HEK293 (cell line): Measurements from ENCODE around the gene RBM34.
A peak's percentile ranks its signal among the peaks of the same experiment; 100 is the strongest.
"Not testable (repeated sequence)": the region's sequence is repeated elsewhere in the genome, so short reads cannot be mapped to it uniquely, and the experiment has no call there.

Experiments used
- CTCF ChIA-PET: fragments of 350-600 bp; formaldehyde crosslinking; extraction: SDS; loops from one replicate; lab custom pipeline; 2021; ENCODE audit warnings: antibody characterized with exemption; lab: Yijun Ruan, JAX
- POLR2A ChIA-PET: fragments of 300-600 bp; formaldehyde crosslinking; extraction: SDS; loops from one replicate; lab custom pipeline; 2020; ENCODE audit warnings: antibody characterized with exemption, inconsistent platforms; lab: Yijun Ruan, JAX
- H3K27ac ChIP-seq: fragments of 200-500 bp; sonication (Bioruptor generic); 2 replicates; pipeline ENCODE4 v1.5.1; 2014; ENCODE audit warnings: low read depth, low read length, control low read depth, inconsistent platforms; ENCODE audit errors: extremely low read depth
- H3K36me3 ChIP-seq, 2 experiments: fragments of 200-500 bp in 1 of 2; sonication (Bioruptor generic) in 1 of 2; 1 replicate in 1 of 2; 2 replicates in 1 of 2; pipeline ENCODE4 v1.5.1; 2014 to 2017; ENCODE audit warnings: inconsistent platforms in 2 of 2, low read length in 2 of 2; ENCODE audit not compliant: control insufficient read depth in 2 of 2, insufficient read depth in 1 of 2
- H3K4me1 ChIP-seq: fragments of 200-500 bp; sonication (Bioruptor generic); 2 replicates; pipeline ENCODE4 v1.5.1; 2014; ENCODE audit warnings: mild to moderate bottlenecking, low read length, inconsistent platforms; ENCODE audit not compliant: control insufficient read depth, insufficient read depth
- H3K4me3 ChIP-seq: 2 replicates; pipeline ENCODE4 v1.5.1; 2011; ENCODE audit warnings: low read depth, mild to moderate bottlenecking, control low read depth, low read length, moderate library complexity
- H3K9me3 ChIP-seq: fragments of 200-500 bp; sonication (Bioruptor generic); 2 replicates; pipeline ENCODE4 v1.5.1; 2014; ENCODE audit warnings: low read depth, low read length, inconsistent platforms; ENCODE audit not compliant: control insufficient read depth, insufficient read depth
- TCF7L2 ChIP-seq: IDR thresholded peaks from 2 replicates; pipeline ENCODE4 v1.6.1; 2011; ENCODE audit warnings: low read depth, mild to moderate bottlenecking, inconsistent platforms, low read length, moderate library complexity, borderline replicate concordance
- ZFHX2 ChIP-seq: fragments of 450-650 bp; formaldehyde crosslinking; conservative IDR thresholded peaks from 2 replicates; pipeline ENCODE4 v1.5.1; 2016; ENCODE audit warnings: missing biosample characterization, missing genetic modification characterization
- ZNF248 ChIP-seq: fragments of 450-650 bp; formaldehyde crosslinking; IDR thresholded peaks from 2 replicates; pipeline ENCODE4 v1.5.1; 2017; ENCODE audit warnings: missing biosample characterization, missing genetic modification characterization
- ZNF529 ChIP-seq: fragments of 450-650 bp; formaldehyde crosslinking; IDR thresholded peaks from 2 replicates; pipeline ENCODE4 v1.5.1; 2017; ENCODE audit warnings: missing genetic modification characterization, missing biosample characterization; ENCODE audit not compliant: insufficient replicate concordance
- ZNF830 ChIP-seq: fragments of 450-650 bp; IDR thresholded peaks from 2 replicates; pipeline ENCODE4 v1.5.0; 2018; ENCODE audit warnings: missing biosample characterization, missing genetic modification characterization, low read depth, mild to moderate bottlenecking, moderate library complexity
- TF ChIP-seq, protein P1 (sequence below): fragments of 450-650 bp; formaldehyde crosslinking; IDR thresholded peaks from 2 replicates; pipeline ENCODE4 v1.5.1; 2016; ENCODE audit warnings: missing biosample characterization, missing genetic modification characterization
- TF ChIP-seq, protein P2 (sequence below): fragments of 450-650 bp; formaldehyde crosslinking; IDR thresholded peaks from 2 replicates; pipeline ENCODE4 v1.5.1; 2016; ENCODE audit warnings: missing biosample characterization, missing genetic modification characterization
- TF ChIP-seq, protein P3 (sequence below): fragments of 450-650 bp; formaldehyde crosslinking; IDR thresholded peaks from 2 replicates; pipeline ENCODE4 v1.5.1; 2016; ENCODE audit warnings: missing biosample characterization, missing genetic modification characterization
- TF ChIP-seq, protein P4 (sequence below): fragments of 450-650 bp; formaldehyde crosslinking; IDR thresholded peaks from 2 replicates; pipeline ENCODE4 v1.5.1; 2016; ENCODE audit warnings: missing biosample characterization, missing genetic modification characterization
- TF ChIP-seq, protein P5 (sequence below): fragments of 450-650 bp; formaldehyde crosslinking; conservative IDR thresholded peaks from 2 replicates; pipeline ENCODE4 v1.5.1; 2016; ENCODE audit warnings: low read depth, missing biosample characterization, missing genetic modification characterization

RBM34 gene

DNA sequence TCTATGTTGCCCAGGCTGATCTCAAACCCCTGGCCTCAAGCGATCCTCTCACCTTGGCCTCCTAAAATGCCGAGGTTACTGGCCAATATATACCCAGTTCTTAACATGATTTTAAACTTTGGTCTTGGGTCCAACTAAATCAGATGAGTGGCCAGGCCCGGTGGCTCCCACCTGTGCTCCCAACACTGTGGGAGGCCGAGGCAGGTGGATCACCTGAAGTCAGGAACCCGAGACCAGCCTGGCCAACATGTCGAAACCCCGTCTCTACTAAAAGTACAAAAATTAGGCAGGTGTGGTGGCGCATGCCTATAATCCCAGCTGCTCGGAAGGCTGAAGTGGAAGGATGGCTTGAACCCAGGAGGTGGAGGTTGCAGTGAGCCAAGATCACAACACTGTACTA is 62.1 kb downstream of the RBM34 start (continued):
- TF ChIP-seq, protein P1, sequence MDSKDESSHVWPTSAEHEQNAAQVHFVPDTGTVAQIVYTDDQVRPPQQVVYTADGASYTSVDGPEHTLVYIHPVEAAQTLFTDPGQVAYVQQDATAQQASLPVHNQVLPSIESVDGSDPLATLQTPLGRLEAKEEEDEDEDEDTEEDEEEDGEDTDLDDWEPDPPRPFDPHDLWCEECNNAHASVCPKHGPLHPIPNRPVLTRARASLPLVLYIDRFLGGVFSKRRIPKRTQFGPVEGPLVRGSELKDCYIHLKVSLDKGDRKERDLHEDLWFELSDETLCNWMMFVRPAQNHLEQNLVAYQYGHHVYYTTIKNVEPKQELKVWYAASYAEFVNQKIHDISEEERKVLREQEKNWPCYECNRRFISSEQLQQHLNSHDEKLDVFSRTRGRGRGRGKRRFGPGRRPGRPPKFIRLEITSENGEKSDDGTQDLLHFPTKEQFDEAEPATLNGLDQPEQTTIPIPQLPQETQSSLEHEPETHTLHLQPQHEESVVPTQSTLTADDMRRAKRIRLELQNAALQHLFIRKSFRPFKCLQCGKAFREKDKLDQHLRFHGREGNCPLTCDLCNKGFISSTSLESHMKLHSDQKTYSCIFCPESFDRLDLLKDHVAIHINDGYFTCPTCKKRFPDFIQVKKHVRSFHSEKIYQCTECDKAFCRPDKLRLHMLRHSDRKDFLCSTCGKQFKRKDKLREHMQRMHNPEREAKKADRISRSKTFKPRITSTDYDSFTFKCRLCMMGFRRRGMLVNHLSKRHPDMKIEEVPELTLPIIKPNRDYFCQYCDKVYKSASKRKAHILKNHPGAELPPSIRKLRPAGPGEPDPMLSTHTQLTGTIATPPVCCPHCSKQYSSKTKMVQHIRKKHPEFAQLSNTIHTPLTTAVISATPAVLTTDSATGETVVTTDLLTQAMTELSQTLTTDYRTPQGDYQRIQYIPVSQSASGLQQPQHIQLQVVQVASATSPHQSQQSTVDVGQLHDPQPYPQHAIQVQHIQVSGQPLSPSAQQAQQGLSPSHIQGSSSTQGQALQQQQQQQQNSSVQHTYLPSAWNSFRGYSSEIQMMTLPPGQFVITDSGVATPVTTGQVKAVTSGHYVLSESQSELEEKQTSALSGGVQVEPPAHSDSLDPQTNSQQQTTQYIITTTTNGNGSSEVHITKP (tag by site-specific recombination), result no peak

DNA sequence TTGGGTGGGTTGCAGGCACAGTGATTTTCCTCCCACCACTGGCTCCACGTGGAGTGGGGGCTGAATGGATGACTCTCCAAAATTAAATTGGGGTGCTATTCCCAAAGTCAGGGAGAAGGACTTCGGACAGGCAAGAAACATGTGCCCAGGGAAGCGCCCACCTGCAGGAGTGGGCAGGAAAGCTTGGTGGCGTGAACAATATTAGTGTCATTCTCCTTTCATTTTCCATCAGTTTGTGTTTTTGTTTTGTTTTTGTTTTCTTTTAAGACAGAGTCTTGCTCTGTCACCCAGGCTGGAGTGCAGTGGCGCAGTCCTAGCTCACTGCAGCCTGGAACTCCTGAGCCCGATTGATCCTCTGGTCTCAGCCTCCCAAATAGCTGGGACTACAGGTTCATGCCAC is 62.5 kb downstream of the RBM34 start:
- Histone ChIP-seq H3K9me3 (no peaks in the 10 kb centered on the region), H3K27ac (no peak overlapping the region), H3K4me1 (no peaks in the 10 kb centered on the region), H3K36me3 (no peaks in the 10 kb centered on the region), H3K4me3 (no peak overlapping the region)
- TF ChIP-seq TCF7L2, result no peak
- TF ChIP-seq, protein P2, sequence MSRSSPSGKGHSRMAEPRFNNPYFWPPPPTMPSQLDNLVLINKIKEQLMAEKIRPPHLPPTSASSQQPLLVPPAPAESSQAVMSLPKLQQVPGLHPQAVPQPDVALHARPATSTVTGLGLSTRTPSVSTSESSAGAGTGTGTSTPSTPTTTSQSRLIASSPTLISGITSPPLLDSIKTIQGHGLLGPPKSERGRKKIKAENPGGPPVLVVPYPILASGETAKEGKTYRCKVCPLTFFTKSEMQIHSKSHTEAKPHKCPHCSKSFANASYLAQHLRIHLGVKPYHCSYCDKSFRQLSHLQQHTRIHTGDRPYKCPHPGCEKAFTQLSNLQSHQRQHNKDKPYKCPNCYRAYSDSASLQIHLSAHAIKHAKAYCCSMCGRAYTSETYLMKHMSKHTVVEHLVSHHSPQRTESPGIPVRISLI, result no peak
- TF ChIP-seq, protein P3, sequence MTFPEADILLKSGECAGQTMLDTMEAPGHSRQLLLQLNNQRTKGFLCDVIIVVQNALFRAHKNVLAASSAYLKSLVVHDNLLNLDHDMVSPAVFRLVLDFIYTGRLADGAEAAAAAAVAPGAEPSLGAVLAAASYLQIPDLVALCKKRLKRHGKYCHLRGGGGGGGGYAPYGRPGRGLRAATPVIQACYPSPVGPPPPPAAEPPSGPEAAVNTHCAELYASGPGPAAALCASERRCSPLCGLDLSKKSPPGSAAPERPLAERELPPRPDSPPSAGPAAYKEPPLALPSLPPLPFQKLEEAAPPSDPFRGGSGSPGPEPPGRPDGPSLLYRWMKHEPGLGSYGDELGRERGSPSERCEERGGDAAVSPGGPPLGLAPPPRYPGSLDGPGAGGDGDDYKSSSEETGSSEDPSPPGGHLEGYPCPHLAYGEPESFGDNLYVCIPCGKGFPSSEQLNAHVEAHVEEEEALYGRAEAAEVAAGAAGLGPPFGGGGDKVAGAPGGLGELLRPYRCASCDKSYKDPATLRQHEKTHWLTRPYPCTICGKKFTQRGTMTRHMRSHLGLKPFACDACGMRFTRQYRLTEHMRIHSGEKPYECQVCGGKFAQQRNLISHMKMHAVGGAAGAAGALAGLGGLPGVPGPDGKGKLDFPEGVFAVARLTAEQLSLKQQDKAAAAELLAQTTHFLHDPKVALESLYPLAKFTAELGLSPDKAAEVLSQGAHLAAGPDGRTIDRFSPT (tag by site-specific recombination), result no peak
- TF ChIP-seq, protein P4, sequence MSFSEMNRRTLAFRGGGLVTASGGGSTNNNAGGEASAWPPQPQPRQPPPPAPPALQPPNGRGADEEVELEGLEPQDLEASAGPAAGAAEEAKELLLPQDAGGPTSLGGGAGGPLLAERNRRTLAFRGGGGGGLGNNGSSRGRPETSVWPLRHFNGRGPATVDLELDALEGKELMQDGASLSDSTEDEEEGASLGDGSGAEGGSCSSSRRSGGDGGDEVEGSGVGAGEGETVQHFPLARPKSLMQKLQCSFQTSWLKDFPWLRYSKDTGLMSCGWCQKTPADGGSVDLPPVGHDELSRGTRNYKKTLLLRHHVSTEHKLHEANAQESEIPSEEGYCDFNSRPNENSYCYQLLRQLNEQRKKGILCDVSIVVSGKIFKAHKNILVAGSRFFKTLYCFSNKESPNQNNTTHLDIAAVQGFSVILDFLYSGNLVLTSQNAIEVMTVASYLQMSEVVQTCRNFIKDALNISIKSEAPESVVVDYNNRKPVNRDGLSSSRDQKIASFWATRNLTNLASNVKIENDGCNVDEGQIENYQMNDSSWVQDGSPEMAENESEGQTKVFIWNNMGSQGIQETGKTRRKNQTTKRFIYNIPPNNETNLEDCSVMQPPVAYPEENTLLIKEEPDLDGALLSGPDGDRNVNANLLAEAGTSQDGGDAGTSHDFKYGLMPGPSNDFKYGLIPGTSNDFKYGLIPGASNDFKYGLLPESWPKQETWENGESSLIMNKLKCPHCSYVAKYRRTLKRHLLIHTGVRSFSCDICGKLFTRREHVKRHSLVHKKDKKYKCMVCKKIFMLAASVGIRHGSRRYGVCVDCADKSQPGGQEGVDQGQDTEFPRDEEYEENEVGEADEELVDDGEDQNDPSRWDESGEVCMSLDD, result no peak
- TF ChIP-seq ZNF529 (tag by site-specific recombination), result no peak
- TF ChIP-seq, protein P5, sequence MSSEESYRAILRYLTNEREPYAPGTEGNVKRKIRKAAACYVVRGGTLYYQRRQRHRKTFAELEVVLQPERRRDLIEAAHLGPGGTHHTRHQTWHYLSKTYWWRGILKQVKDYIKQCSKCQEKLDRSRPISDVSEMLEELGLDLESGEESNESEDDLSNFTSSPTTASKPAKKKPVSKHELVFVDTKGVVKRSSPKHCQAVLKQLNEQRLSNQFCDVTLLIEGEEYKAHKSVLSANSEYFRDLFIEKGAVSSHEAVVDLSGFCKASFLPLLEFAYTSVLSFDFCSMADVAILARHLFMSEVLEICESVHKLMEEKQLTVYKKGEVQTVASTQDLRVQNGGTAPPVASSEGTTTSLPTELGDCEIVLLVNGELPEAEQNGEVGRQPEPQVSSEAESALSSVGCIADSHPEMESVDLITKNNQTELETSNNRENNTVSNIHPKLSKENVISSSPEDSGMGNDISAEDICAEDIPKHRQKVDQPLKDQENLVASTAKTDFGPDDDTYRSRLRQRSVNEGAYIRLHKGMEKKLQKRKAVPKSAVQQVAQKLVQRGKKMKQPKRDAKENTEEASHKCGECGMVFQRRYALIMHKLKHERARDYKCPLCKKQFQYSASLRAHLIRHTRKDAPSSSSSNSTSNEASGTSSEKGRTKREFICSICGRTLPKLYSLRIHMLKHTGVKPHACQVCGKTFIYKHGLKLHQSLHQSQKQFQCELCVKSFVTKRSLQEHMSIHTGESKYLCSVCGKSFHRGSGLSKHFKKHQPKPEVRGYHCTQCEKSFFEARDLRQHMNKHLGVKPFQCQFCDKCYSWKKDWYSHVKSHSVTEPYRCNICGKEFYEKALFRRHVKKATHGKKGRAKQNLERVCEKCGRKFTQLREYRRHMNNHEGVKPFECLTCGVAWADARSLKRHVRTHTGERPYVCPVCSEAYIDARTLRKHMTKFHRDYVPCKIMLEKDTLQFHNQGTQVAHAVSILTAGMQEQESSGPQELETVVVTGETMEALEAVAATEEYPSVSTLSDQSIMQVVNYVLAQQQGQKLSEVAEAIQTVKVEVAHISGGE (tag by site-specific recombination), result no peak
- 0 out of 2 replicates have a peak, but pooled peaks have one; percentile 17 for TF ChIP-seq ZFHX2
- no peak for TF ChIP-seq ZNF248
- no peak for TF ChIP-seq ZNF830
- TF ChIP-seq, protein P1 (tag by site-specific recombination), result peak; percentile 73
- ChIA-PET CTCF (interaction anchor here (0.6 kb wide), 3 partner anchors 15 to 1026 kb away, joined by 4 read pairs; no protein-coding TSS in a partner anchor), POLR2A (interaction anchor here (1.4 kb wide), 1 partner anchor 9 kb away, joined by 3 read pairs; no protein-coding TSS in a partner anchor)

DNA sequence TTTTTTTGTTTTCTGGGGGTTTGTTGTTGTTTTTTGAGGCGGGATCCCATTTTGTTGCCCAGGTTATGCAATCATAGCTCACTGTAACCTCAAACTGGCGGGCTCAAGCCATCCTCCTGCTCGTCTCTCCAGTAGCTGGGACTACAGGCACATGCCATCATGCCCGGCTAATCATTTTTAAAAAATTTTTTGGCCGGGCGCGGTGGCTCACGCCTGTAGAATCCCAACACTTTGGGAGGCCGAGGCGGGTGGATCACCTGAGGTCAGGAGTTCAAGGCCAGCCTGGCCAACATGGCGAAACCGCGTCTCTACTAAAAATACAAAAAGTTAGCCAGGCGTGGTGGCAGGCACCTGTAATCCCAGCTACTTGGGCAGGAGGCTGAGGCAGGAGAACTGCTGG is 63.5 kb downstream of the RBM34 start:
- H3K4me3 ChIP-seq, result not testable (repeated sequence)
- POLR2A ChIA-PET, result interaction anchor here (0.6 to 1.4 kb wide), 2 partner anchors 10 to 597 kb away, joined by 3 to 4 read pairs; no protein-coding TSS in a partner anchor
- CTCF ChIA-PET, result interaction anchor here (0.6 kb wide), 1 partner anchor 85 kb away, joined by 4 read pairs; no protein-coding TSS in a partner anchor

More for the DNA sequence above, 63.5 kb downstream of the RBM34 start:
- H3K4me1 ChIP-seq, H3K27ac ChIP-seq, H3K36me3 ChIP-seq, H3K9me3 ChIP-seq: not testable (repeated sequence)
